Lower leg skin (tissue), 4 donors: ENCODE data around the gene GLB1L2. TPM values are rescaled to one million over a fixed set of nuclear protein-coding genes. Genes with fewer than 3 reads are reported as not detected.
"Not testable (repeated sequence)": the region's sequence is repeated elsewhere in the genome, so short reads cannot be mapped to it uniquely, and the experiment has no call there.

Experiments
- DNase-seq, 2 donors: peaks; one replicate each; pipeline ENCODE4 v3.0.0-alpha.2; 2019; ENCODE audit warnings: low spot score in 2 of 2
- H3K4me3 ChIP-seq: fragments of 200-600 bp; sonication (generic); 2 replicates; pipeline ENCODE4 v1.5.1; 2017; ENCODE audit warnings: mild to moderate bottlenecking, low read depth; ENCODE audit not compliant: poor library complexity, severe bottlenecking
- CTCF ChIP-seq, 3 donors: fragments of 450-650 bp; IDR thresholded peaks; one replicate each; pipeline ENCODE4 v1.5.1; 2016; ENCODE audit warnings: antibody characterized with exemption in 3 of 3, mild to moderate bottlenecking in 3 of 3, moderate library complexity in 2 of 3
- POLR2A ChIP-seq, 2 donors: fragments of 450-650 bp; IDR thresholded peaks; one replicate each; pipeline ENCODE4 v1.6.1; 2016 to 2017; ENCODE audit warnings: antibody characterized with exemption in 2 of 2, mild to moderate bottlenecking in 1 of 2, moderate library complexity in 1 of 2
- WGBS, 2 donors: methylation state at CpG; one replicate each; pipeline ENCODE4 v1.1.5; 2018; 5-methylcytosine and 5-hydroxymethylcytosine counted together
- intact Hi-C: fragments of 100-400 bp; cut with DNase I; formaldehyde crosslinking; loops from one replicate; pipeline ENCODE4 v1.15.0; 2023; ENCODE audit warnings: low total_unique reads
- total RNA-seq, 4 donors: library from RNA; depleted of rRNA; stranded (reverse); fragments of >200 nt; gene quantifications; one replicate each; pipeline ENCODE4 v1.1.0, GENCODE V29; 2016

GLB1L2 gene
- total RNA-seq, 4 donors from 2014 or later = 9.1 to 21.6 (median 15.1) TPM

- intact Hi-C loops = no loop called here
- TF ChIP-seq CTCF (IDR thresholded peaks at IDR 0.05) (no peak), POLR2A (IDR thresholded peaks at IDR 0.05) (no peak)
- WGBS, 2 donors = 69 to 82% methylated on average over 8 to 9 of the region's 9 CpGs
- H3K4me3 ChIP-seq = no peak overlapping the region
- DNase-seq = peak in 1 of 2 donors; percentile 66
Measured at GRCh38 chr11:134313821-134314607, 17.8 kb upstream of the GLB1L2 start.

- no peak for TF ChIP-seq POLR2A (IDR thresholded peaks at IDR 0.05)
- no peak overlapping the region for H3K4me3 ChIP-seq
- intact Hi-C loops = no loop called here
- 89 to 93% methylated on average over 3 of the region's 3 CpGs for WGBS, 2 donors
- DNase-seq = no peak
Measured at GRCh38 chr11:134317103-134317502, 14.7 kb upstream of the GLB1L2 start.

GRCh38 chr11:134321373-134321772 lies 10.4 kb upstream of the GLB1L2 start:
- intact Hi-C loops, DNase-seq, H3K4me3 ChIP-seq: not testable (repeated sequence)
- 89 to 98% methylated on average over 2 of the region's 2 CpGs for WGBS, 2 donors

- DNase-seq = no peak
- H3K4me3 ChIP-seq = no peak overlapping the region
- WGBS, 2 donors = 85 to 88% methylated on average over 4 of the region's 4 CpGs
- intact Hi-C loops = no loop called here
- no peak for TF ChIP-seq POLR2A (IDR thresholded peaks at IDR 0.05)
- TF ChIP-seq CTCF (IDR thresholded peaks at IDR 0.05) = no peak
Measured at GRCh38 chr11:134322553-134322952, 9.2 kb upstream of the GLB1L2 start.

- TF ChIP-seq POLR2A (IDR thresholded peaks at IDR 0.05) = no peak
- no peak for TF ChIP-seq CTCF (IDR thresholded peaks at IDR 0.05)
- intact Hi-C loops = no loop called here
- WGBS, 2 donors = 96 to 100% methylated on average over 1 of the region's 1 CpG
- no peak for DNase-seq
- no peak overlapping the region for H3K4me3 ChIP-seq
Measured at GRCh38 chr11:134328433-134328832, 3.4 kb upstream of the GLB1L2 start.

GRCh38 chr11:134330611-134331353 lies 1.0 kb upstream of the GLB1L2 start:
- intact Hi-C loops = no loop called here
- DNase-seq = peak in 1 of 2 donors; percentile 75
- WGBS, 2 donors = 31 to 33% methylated on average over 22 of the region's 22 CpGs
- no peak overlapping the region for H3K4me3 ChIP-seq
- TF ChIP-seq POLR2A (IDR thresholded peaks at IDR 0.05) (no peak), CTCF (IDR thresholded peaks at IDR 0.05) (no peak)
